Endothelial cell of umbilical vein (primary cell): ENCODE data around the gene RBPJ. TPM values are rescaled to one million over a fixed set of nuclear protein-coding genes. Genes with fewer than 3 reads are reported as not detected.

ENCODE experiments used
- BruUV-seq: library from RNA; stranded (reverse); fragments of 400-500 nt; replicated peaks from 2 replicates; lab custom pipeline; 2021; lab: Mats Ljungman, UMichigan
- CTCF ChIA-PET: fragments of 300-600, 350-600 bp; sonication (Branson Sonifier 250); formaldehyde crosslinking; loops from one replicate; lab custom pipeline; 2021; ENCODE audit warnings: antibody characterized with exemption, inconsistent platforms; lab: Charles Lee
- POLR2A ChIA-PET: fragments of 300-600, 350-600 bp; sonication (Branson Sonifier 250); formaldehyde crosslinking; loops from one replicate; lab custom pipeline; 2021; ENCODE audit warnings: antibody characterized with exemption, inconsistent platforms; lab: Charles Lee
- DNase-seq: peaks from one replicate; pipeline ENCODE4 v3.0.0-alpha.2; 2011; ENCODE audit warnings: low read depth, low spot score
- FAIRE-seq: peaks from 2 replicates; lab custom pipeline; 2011; peaks lifted over from hg19 to GRCh38; lab: Jason Lieb, UNC
- H2AFZ ChIP-seq: 2 replicates; pipeline ENCODE4 v1.6.0; 2012; ENCODE audit warnings: low read depth, low read length, control low read depth, inconsistent platforms
- H3K27ac ChIP-seq: 2 replicates; pipeline ENCODE4 v1.5.1; 2011; ENCODE audit warnings: low read depth, mild to moderate bottlenecking, control low read depth, low read length, moderate library complexity; ENCODE audit not compliant: insufficient read depth
- H3K27me3 ChIP-seq, 2 experiments: 2 replicates each; pipeline versions ENCODE4 v1.6.0 to v1.6.1; 2011; ENCODE audit warnings: low read length in 2 of 2, mixed read lengths in 1 of 2; ENCODE audit not compliant: control insufficient read depth in 2 of 2, insufficient read depth in 2 of 2
- H3K36me3 ChIP-seq, 2 experiments: 2 replicates in 1 of 2; 3 replicates in 1 of 2; pipeline ENCODE4 v1.5.1; 2011; ENCODE audit warnings: low read length in 2 of 2, mild to moderate bottlenecking in 1 of 2, moderate library complexity in 1 of 2; ENCODE audit not compliant: control insufficient read depth in 2 of 2, insufficient read depth in 2 of 2; ENCODE audit errors: extremely low read depth in 1 of 2
- H3K4me1 ChIP-seq: 3 replicates; pipeline ENCODE4 v1.5.1; 2011; ENCODE audit warnings: mild to moderate bottlenecking, low read length; ENCODE audit not compliant: control insufficient read depth, insufficient read depth; ENCODE audit errors: extremely low read depth
- H3K4me2 ChIP-seq: 2 replicates; pipeline ENCODE4 v1.6.1; 2011; ENCODE audit warnings: low read length, control low read depth, mixed read lengths; ENCODE audit not compliant: insufficient read depth
- H3K4me3 ChIP-seq, 3 experiments: fragments of 200-600 bp in 1 of 3; sonication (generic), shearing (Covaris generic) in 1 of 3; replicated peaks in 1 of 3; 2 replicates each; pipeline ENCODE4 v1.5.1; 2011 to 2016; ENCODE audit warnings: control low read depth in 3 of 3, low read length in 3 of 3, mild to moderate bottlenecking in 2 of 3, inconsistent platforms in 1 of 3, low read depth in 1 of 3, moderate library complexity in 1 of 3; ENCODE audit not compliant: insufficient read depth in 1 of 3
- H3K79me2 ChIP-seq: 2 replicates; pipeline ENCODE4 v1.6.0; 2012; ENCODE audit warnings: low read length, inconsistent platforms; ENCODE audit not compliant: control insufficient read depth, insufficient read depth
- H3K9ac ChIP-seq: replicated peaks from 2 replicates; pipeline ENCODE3; 2011; ENCODE audit warnings: low read length, control low read depth; ENCODE audit not compliant: insufficient read depth; ENCODE audit errors: extremely low read depth
- H3K9me1 ChIP-seq: replicated peaks from 3 replicates; pipeline ENCODE4 v1.6.0; 2011; ENCODE audit warnings: mild to moderate bottlenecking, low read length; ENCODE audit not compliant: control insufficient read depth, insufficient read depth; ENCODE audit errors: extremely low read depth
- H3K9me3 ChIP-seq: replicated peaks from 2 replicates; pipeline ENCODE4 v1.5.1; 2012; ENCODE audit warnings: low read length, inconsistent platforms; ENCODE audit not compliant: control insufficient read depth, insufficient read depth
- H4K20me1 ChIP-seq: replicated peaks from 2 replicates; pipeline ENCODE3; 2011; ENCODE audit warnings: mild to moderate bottlenecking, low read length; ENCODE audit not compliant: control insufficient read depth, insufficient read depth; ENCODE audit errors: extremely low read depth
- EZH2 ChIP-seq: IDR thresholded peaks from 2 replicates; pipeline ENCODE4 v1.6.1; 2012; ENCODE audit warnings: borderline replicate concordance, low read depth, mild to moderate bottlenecking, moderate library complexity, low read length, inconsistent platforms; ENCODE audit not compliant: severe bottlenecking
- FOS ChIP-seq: IDR thresholded peaks from 2 replicates; pipeline ENCODE4 v1.6.1; 2011; ENCODE audit warnings: mild to moderate bottlenecking, low read length, moderate library complexity, borderline replicate concordance; ENCODE audit not compliant: insufficient read depth
- GATA2 ChIP-seq: IDR thresholded peaks from 2 replicates; pipeline ENCODE4 v1.7.0; 2011; ENCODE audit warnings: low read depth, mild to moderate bottlenecking, moderate library complexity, mixed read lengths, low read length; ENCODE audit not compliant: insufficient read length, insufficient read depth
- JUN ChIP-seq: IDR thresholded peaks from 2 replicates; pipeline ENCODE4 v1.6.1; 2011; ENCODE audit warnings: borderline replicate concordance, low read depth; ENCODE audit not compliant: insufficient read length, insufficient read depth
- MYC ChIP-seq: IDR thresholded peaks from one replicate; pipeline ENCODE4 v1.6.1; 2011; ENCODE audit warnings: mild to moderate bottlenecking, low read depth, low read length
- POLR2A ChIP-seq: IDR thresholded peaks from 2 replicates; pipeline ENCODE4 v1.6.1; 2012; ENCODE audit warnings: low read depth, mild to moderate bottlenecking, control low read depth, low read length
- POLR2AphosphoS5 ChIP-seq: IDR thresholded peaks from 2 replicates; pipeline ENCODE4 v1.6.1; 2012; ENCODE audit warnings: low read depth, mild to moderate bottlenecking, control low read depth, low read length, moderate library complexity; ENCODE audit not compliant: insufficient read depth
- dilution Hi-C: fragments of 300-500 bp; cut with MboI; formaldehyde crosslinking; loops from one replicate; pipeline ENCODE4 v1.15.0; 2019; ENCODE audit warnings: low sequenced_read_pairs; ENCODE audit not compliant: extremely low pct_ligation_motif_present
- intact Hi-C: fragments of 100-400 bp; cut with micrococcal nuclease; formaldehyde crosslinking; loops from one replicate; pipeline ENCODE4 v1.10.0; 2022
- polyA plus RNA-seq, 4 experiments: library from polyadenylated mRNA; depleted of rRNA in 3 of 4; stranded (reverse) in 3 of 4; unstranded in 1 of 4; fragments of >200 nt; gene quantifications; 2 replicates each; pipeline versions ENCODE4 v1.2.1 to v1.2.3, GENCODE V29; 2011 to 2012; ENCODE audit warnings: missing spikeins in 1 of 4
- total RNA-seq: library from RNA; stranded (reverse); gene quantifications from 2 replicates; pipeline ENCODE4 v1.2.3, GENCODE V29; 2021
- TF ChIP-seq, protein P1 (sequence below): IDR thresholded peaks from 2 replicates; pipeline ENCODE4 v1.6.1; 2011; ENCODE audit not compliant: insufficient read depth, insufficient read length
- TF ChIP-seq, protein P2 (sequence below), 2 donors: IDR thresholded peaks; 1 replicate in 1 of 2; 2 replicates in 1 of 2; pipeline ENCODE4 v1.5.1; 2011; ENCODE audit warnings: low read length in 2 of 2, mild to moderate bottlenecking in 2 of 2, moderate library complexity in 2 of 2, control low read depth in 1 of 2, inconsistent platforms in 1 of 2, low read depth in 1 of 2; ENCODE audit not compliant: insufficient read depth in 1 of 2; ENCODE audit errors: extremely low read depth in 1 of 2

Gene RBPJ
- total and polyA plus RNA-seq, 2 donors (not counting 3 experiments of a cell fraction or from before 2014, with no cell fraction given) = 17.0 to 42.9 TPM

DNA sequence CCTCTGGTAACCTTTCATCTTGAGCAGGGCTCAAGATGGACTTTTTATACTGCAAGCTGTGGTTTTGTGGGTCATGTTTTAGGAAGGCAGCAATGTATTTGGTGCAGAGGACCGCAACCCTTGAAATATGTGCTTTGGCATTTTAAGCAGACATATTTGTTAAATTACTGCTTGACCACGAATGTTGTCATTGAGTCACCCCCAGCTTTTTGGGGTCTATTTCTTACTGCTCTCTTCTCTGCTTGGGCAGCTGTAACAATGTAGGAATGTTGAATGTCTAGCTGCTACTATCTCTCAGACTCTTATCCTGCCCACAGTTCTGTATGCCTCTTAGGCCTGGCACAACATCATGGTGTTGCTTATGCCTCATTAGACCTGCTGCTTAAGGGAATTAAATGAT is 6.0 kb downstream of the RBPJ start:
- no TSS peak for BruUV-seq
- Histone ChIP-seq H3K79me2 (peaks cover 87% of the 10 kb centered on the region), H3K27ac (no peak overlapping the region), H3K4me3 (no peak overlapping the region), H3K4me1 (peaks cover 18% of the 10 kb centered on the region), H3K9me1 (no peaks in the 10 kb centered on the region), H3K9me3 (no peaks in the 10 kb centered on the region), H3K36me3 (no peaks in the 10 kb centered on the region), H2AFZ (no peak overlapping the region), H3K27me3 (no peaks in the 10 kb centered on the region), H4K20me1 (peaks cover 14% of the 10 kb centered on the region), H3K4me2 (no peak overlapping the region), H3K9ac (no peak overlapping the region)
- POLR2A ChIA-PET = no interaction called here
- FAIRE-seq = no peak
- TF ChIP-seq EZH2 (no peak), MYC (no peak), POLR2AphosphoS5 (no peak), FOS (no peak), JUN (no peak), POLR2A (no peak), GATA2 (no peak)
- TF ChIP-seq, protein P1, sequence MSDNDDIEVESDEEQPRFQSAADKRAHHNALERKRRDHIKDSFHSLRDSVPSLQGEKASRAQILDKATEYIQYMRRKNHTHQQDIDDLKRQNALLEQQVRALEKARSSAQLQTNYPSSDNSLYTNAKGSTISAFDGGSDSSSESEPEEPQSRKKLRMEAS = no peak
- TF ChIP-seq, protein P2, sequence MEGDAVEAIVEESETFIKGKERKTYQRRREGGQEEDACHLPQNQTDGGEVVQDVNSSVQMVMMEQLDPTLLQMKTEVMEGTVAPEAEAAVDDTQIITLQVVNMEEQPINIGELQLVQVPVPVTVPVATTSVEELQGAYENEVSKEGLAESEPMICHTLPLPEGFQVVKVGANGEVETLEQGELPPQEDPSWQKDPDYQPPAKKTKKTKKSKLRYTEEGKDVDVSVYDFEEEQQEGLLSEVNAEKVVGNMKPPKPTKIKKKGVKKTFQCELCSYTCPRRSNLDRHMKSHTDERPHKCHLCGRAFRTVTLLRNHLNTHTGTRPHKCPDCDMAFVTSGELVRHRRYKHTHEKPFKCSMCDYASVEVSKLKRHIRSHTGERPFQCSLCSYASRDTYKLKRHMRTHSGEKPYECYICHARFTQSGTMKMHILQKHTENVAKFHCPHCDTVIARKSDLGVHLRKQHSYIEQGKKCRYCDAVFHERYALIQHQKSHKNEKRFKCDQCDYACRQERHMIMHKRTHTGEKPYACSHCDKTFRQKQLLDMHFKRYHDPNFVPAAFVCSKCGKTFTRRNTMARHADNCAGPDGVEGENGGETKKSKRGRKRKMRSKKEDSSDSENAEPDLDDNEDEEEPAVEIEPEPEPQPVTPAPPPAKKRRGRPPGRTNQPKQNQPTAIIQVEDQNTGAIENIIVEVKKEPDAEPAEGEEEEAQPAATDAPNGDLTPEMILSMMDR (IDR thresholded peaks at IDR 0.05; ENCODE audit: extremely low read depth in 1 of 2, insufficient read depth in 1 of 2, low read depth in 1 of 2, low read length in 2 of 2) = no peak
- DNase-seq = no peak
- intact Hi-C loops (loop anchor here (2.0 kb wide), 1 partner anchor 680 kb away; no protein-coding TSS in a partner anchor), dilution Hi-C loops (no loop called here)
- CTCF ChIA-PET = interaction anchor here (8.2 kb wide), 1 partner anchor 84 kb away, joined by 259 read pairs; no protein-coding TSS in a partner anchor
